Mesendoderm (in vitro differentiated cells): ENCODE measurements around the gene KAT6B.

Experiments used
- DNase-seq: peaks from one replicate; pipeline ENCODE4 v3.0.0; 2013
- H2AK5ac ChIP-seq: 2 replicates; pipeline ENCODE4 v1.6.1; 2013; ENCODE audit warnings: low read length, inconsistent platforms
- H2BK120ac ChIP-seq: 2 replicates; pipeline ENCODE4 v1.6.1; 2013; ENCODE audit warnings: low read depth, mild to moderate bottlenecking, low read length, moderate library complexity, mixed read lengths
- H2BK15ac ChIP-seq: replicated peaks from 2 replicates; pipeline ENCODE4 v1.6.1; 2013; ENCODE audit warnings: low read depth, mild to moderate bottlenecking, moderate library complexity
- H2BK5ac ChIP-seq: 2 replicates; pipeline ENCODE4 v1.6.1; 2013; ENCODE audit warnings: low read length, inconsistent platforms
- H3K18ac ChIP-seq: 2 replicates; pipeline ENCODE4 v1.6.1; 2013; ENCODE audit warnings: mild to moderate bottlenecking, low read length, mixed read lengths
- H3K23ac ChIP-seq: one replicate; pipeline ENCODE4 v1.6.1; 2013; ENCODE audit warnings: low read length
- H3K27ac ChIP-seq: 2 replicates; pipeline ENCODE4 v1.5.1; 2013; ENCODE audit warnings: low read depth, mild to moderate bottlenecking, inconsistent platforms, low read length, moderate library complexity
- H3K27me3 ChIP-seq: 2 replicates; pipeline ENCODE4 v1.6.1; 2013; ENCODE audit warnings: low read length, control low read depth, mild to moderate bottlenecking, inconsistent platforms; ENCODE audit not compliant: insufficient read depth, poor library complexity
- H3K36me3 ChIP-seq: 2 replicates; pipeline ENCODE4 v1.6.1; 2013; ENCODE audit warnings: low read length, inconsistent platforms; ENCODE audit not compliant: control insufficient read depth, insufficient read depth
- H3K4ac ChIP-seq: one replicate; pipeline ENCODE4 v1.6.1; 2013; ENCODE audit warnings: low read depth, mild to moderate bottlenecking, low read length, moderate library complexity
- H3K4me1 ChIP-seq: 2 replicates; pipeline ENCODE4 v1.6.1; 2013; ENCODE audit warnings: low read depth, low read length, inconsistent platforms; ENCODE audit not compliant: control insufficient read depth
- H3K4me2 ChIP-seq: 2 replicates; pipeline ENCODE4 v1.6.1; 2013; ENCODE audit warnings: low read length
- H3K4me3 ChIP-seq: 2 replicates; pipeline ENCODE4 v1.5.1; 2013; ENCODE audit warnings: mild to moderate bottlenecking, low read length
- H3K56ac ChIP-seq: one replicate; pipeline ENCODE4 v1.6.1; 2013; ENCODE audit warnings: low read length
- H3K79me1 ChIP-seq: 2 replicates; pipeline ENCODE4 v1.6.1; 2013; ENCODE audit warnings: low read length, inconsistent platforms
- H3K79me2 ChIP-seq: 2 replicates; pipeline ENCODE4 v1.6.1; 2013; ENCODE audit warnings: mild to moderate bottlenecking, low read length; ENCODE audit not compliant: control insufficient read depth, insufficient read depth
- H3K9ac ChIP-seq: 2 replicates; pipeline ENCODE4 v1.6.1; 2013; ENCODE audit warnings: low read length, inconsistent platforms
- H4K5ac ChIP-seq: one replicate; pipeline ENCODE4 v1.6.1; 2013; ENCODE audit warnings: low read length
- H4K8ac ChIP-seq: one replicate; pipeline ENCODE4 v1.6.1; 2013; ENCODE audit warnings: low read depth, mild to moderate bottlenecking, control low read depth, low read length, moderate library complexity
- WGBS: extraction: QIAGEN DNeasy Blood & Tissue Kit; methylation state at CpG from one replicate; pipeline ENCODE4 v1.1.7; 2013; ENCODE audit warnings: low lambda C conversion rate, missing lambda C conversion rate; ENCODE audit not compliant: insufficient coverage; ENCODE audit errors: extremely low coverage; 5-methylcytosine and 5-hydroxymethylcytosine counted together

KAT6B gene

GRCh38 chr10:74799721-74800221 lies 26.6 kb upstream of the KAT6B start:
- Histone ChIP-seq H3K4me1 (no peaks in the 10 kb centered on the region), H4K8ac (no peak overlapping the region), H3K27me3 (no peaks in the 10 kb centered on the region), H2BK15ac (no peak overlapping the region), H3K79me2 (no peaks in the 10 kb centered on the region), H3K18ac (no peak overlapping the region), H2AK5ac (no peak overlapping the region), H3K56ac (no peak overlapping the region), H3K79me1 (no peaks in the 10 kb centered on the region), H3K27ac (no peak overlapping the region), H2BK120ac (no peak overlapping the region), H3K4me3 (no peak overlapping the region), H4K5ac (no peak overlapping the region), H3K36me3 (no peaks in the 10 kb centered on the region), H3K23ac (no peak overlapping the region), H3K9ac (no peak overlapping the region), H3K4me2 (no peak overlapping the region), H2BK5ac (no peak overlapping the region), H3K4ac (no peak overlapping the region)
- WGBS = no CpG with 5 or more reads among the region's 5 CpGs
- no peak for DNase-seq

GRCh38 chr10:74801447-74801846 lies 25.0 kb upstream of the KAT6B start:
- Histone ChIP-seq H2BK120ac (no peak overlapping the region), H4K8ac (no peak overlapping the region), H2AK5ac (no peak overlapping the region), H3K4me1 (no peaks in the 10 kb centered on the region), H3K27ac (no peak overlapping the region), H3K18ac (no peak overlapping the region), H3K36me3 (no peaks in the 10 kb centered on the region), H2BK15ac (no peak overlapping the region), H3K23ac (no peak overlapping the region), H3K4ac (no peak overlapping the region), H3K79me1 (no peaks in the 10 kb centered on the region), H3K56ac (no peak overlapping the region), H3K4me3 (no peak overlapping the region), H3K79me2 (no peaks in the 10 kb centered on the region), H3K4me2 (no peak overlapping the region), H2BK5ac (no peak overlapping the region), H4K5ac (no peak overlapping the region), H3K27me3 (no peaks in the 10 kb centered on the region), H3K9ac (no peak overlapping the region)
- WGBS = no CpG with 5 or more reads among the region's 2 CpGs
- DNase-seq = no peak

- Histone ChIP-seq H3K79me2 (no peaks in the 10 kb centered on the region), H3K9ac (no peak overlapping the region), H3K27ac (no peak overlapping the region), H3K18ac (no peak overlapping the region), H4K8ac (no peak overlapping the region), H3K4me3 (no peak overlapping the region), H3K4me2 (no peak overlapping the region), H2BK15ac (no peak overlapping the region), H2BK120ac (no peak overlapping the region), H3K79me1 (no peaks in the 10 kb centered on the region), H3K23ac (no peak overlapping the region), H3K36me3 (no peaks in the 10 kb centered on the region), H2AK5ac (no peak overlapping the region), H3K4ac (no peak overlapping the region), H3K4me1 (no peaks in the 10 kb centered on the region), H3K27me3 (no peaks in the 10 kb centered on the region), H3K56ac (no peak overlapping the region), H2BK5ac (no peak overlapping the region), H4K5ac (no peak overlapping the region)
- no peak for DNase-seq
- WGBS = no CpG with 5 or more reads among the region's 4 CpGs
Observed at GRCh38 chr10:74808501-74808900, 17.9 kb upstream of the KAT6B start.

GRCh38 chr10:74810087-74810486 lies 16.3 kb upstream of the KAT6B start:
- WGBS = no CpG with 5 or more reads among the region's 2 CpGs

DNA sequence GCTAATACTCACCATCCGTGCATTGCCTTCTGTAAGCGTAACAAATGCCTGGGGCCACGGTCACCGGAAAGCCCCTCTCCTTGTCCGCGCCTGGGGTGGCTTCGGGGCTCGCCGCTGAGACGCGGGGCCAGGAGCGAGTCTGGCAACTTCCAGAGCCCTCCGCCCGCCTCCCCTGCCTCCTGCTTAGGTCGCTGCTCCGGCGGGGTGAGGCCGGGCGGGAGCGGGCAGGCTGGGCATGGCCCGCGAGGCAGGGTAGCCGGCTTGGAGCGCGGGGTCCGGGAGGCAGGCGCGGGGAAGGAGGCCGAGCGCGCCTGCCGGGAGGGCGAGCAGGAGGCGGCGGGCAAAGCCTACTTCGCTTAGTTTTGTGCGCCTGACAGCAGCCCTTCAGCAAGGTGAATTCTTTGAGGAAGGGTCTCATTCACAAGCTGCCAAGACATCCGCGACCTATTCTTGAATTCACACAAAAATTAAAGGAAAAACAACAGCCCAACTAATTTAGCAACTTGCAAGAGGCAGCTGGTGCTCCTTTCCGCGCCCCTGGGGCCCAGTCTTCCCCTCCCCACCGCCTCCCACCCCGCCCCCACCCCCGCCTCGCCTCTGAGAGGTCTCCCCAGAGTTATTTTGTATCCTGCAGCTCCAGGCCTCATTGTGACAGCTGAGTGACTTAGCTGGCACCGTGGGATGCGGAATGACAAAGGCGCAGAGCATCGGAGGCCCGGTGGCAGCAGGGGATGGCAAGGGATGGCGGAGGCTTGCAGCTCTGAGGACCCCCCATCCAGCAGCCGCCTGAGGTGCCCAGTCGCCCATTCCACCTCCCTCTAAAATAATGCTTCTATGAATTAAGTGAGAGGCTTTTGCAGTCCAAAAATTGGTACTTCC lies 12.8 kb upstream of the KAT6B start:
- Histone ChIP-seq H3K23ac (no peak overlapping the region), H2BK5ac (no peak overlapping the region), H3K4me2 (peak overlapping the region; percentile 23), H3K4me3 (no peak overlapping the region), H2BK15ac (no peak overlapping the region), H4K8ac (no peak overlapping the region), H4K5ac (no peak overlapping the region), H3K36me3 (no peaks in the 10 kb centered on the region), H3K4ac (no peak overlapping the region), H3K9ac (peak overlapping the region; percentile 72), H3K79me2 (no peaks in the 10 kb centered on the region), H3K4me1 (no peaks in the 10 kb centered on the region), H2AK5ac (no peak overlapping the region), H3K27me3 (no peaks in the 10 kb centered on the region), H3K18ac (no peak overlapping the region), H3K56ac (peak overlapping the region; percentile 91), H2BK120ac (no peak overlapping the region), H3K79me1 (no peaks in the 10 kb centered on the region), H3K27ac (no peak overlapping the region)
- WGBS = no CpG with 5 or more reads among the region's 53 CpGs
- DNase-seq = peak; percentile 44

More at GRCh38 chr10:74810087-74810486, 16.3 kb upstream of the KAT6B start:
- H3K56ac ChIP-seq = no peak overlapping the region
- H4K5ac ChIP-seq = no peak overlapping the region
- no peak for DNase-seq
- no peaks in the 10 kb centered on the region for H3K79me1 ChIP-seq
- H3K27ac ChIP-seq = no peak overlapping the region
- no peak overlapping the region for H3K4ac ChIP-seq
- no peak overlapping the region for H3K4me2 ChIP-seq
- no peaks in the 10 kb centered on the region for H3K27me3 ChIP-seq
- no peak overlapping the region for H4K8ac ChIP-seq
- H3K18ac ChIP-seq = no peak overlapping the region
- H3K9ac ChIP-seq = no peak overlapping the region
- no peaks in the 10 kb centered on the region for H3K36me3 ChIP-seq
- H3K4me1 ChIP-seq = no peaks in the 10 kb centered on the region
- no peak overlapping the region for H3K23ac ChIP-seq
- H3K4me3 ChIP-seq = no peak overlapping the region
- no peak overlapping the region for H2BK15ac ChIP-seq
- H2AK5ac ChIP-seq = no peak overlapping the region
- no peak overlapping the region for H2BK120ac ChIP-seq
- no peak overlapping the region for H2BK5ac ChIP-seq
- no peaks in the 10 kb centered on the region for H3K79me2 ChIP-seq

DNA sequence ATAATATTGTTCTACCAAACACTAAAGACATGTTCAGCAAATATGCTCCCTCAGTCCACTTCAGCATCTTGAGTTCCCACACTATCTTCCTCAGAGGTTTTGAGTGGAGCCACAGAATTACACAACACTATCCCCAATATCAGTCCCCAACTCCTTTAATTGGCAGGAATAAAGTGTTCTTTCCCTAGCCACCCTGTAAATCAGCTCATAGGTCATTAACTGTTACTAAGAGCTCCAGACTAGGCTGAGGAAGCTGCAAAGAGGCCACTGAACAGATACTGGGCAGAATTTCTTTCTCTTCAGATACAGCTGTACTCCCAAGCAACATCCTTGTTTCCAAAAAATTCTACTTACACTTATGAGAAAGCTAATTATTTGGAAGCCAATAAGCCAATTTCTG lies 11.6 kb upstream of the KAT6B start:
- H2BK15ac ChIP-seq = no peak overlapping the region
- H3K18ac ChIP-seq = no peak overlapping the region
- no peak for DNase-seq
- no peak overlapping the region for H4K5ac ChIP-seq
- H3K79me1 ChIP-seq = no peaks in the 10 kb centered on the region
- no peaks in the 10 kb centered on the region for H3K79me2 ChIP-seq
- H3K4ac ChIP-seq = no peak overlapping the region
- H3K4me2 ChIP-seq = no peak overlapping the region
- no peak overlapping the region for H3K56ac ChIP-seq
- H3K27me3 ChIP-seq = no peaks in the 10 kb centered on the region
- no peak overlapping the region for H3K23ac ChIP-seq
- H4K8ac ChIP-seq = no peak overlapping the region
- H2BK120ac ChIP-seq = no peak overlapping the region
- H3K36me3 ChIP-seq = no peaks in the 10 kb centered on the region
- no peak overlapping the region for H2AK5ac ChIP-seq
- no peak overlapping the region for H3K9ac ChIP-seq
- H2BK5ac ChIP-seq = no peak overlapping the region
- no peaks in the 10 kb centered on the region for H3K4me1 ChIP-seq
- no peak overlapping the region for H3K4me3 ChIP-seq
- no peak overlapping the region for H3K27ac ChIP-seq
